ENCODE data around the gene ZSCAN25. TPM values are rescaled to one million over a fixed set of nuclear protein-coding genes. Genes with fewer than 3 reads are reported as not detected.
A peak's percentile ranks its signal among the peaks of the same experiment; 100 is the strongest.

The ZSCAN25 gene
- total and polyA plus RNA-seq, 2 of the 13 experiments (the other 11 are each of a cell fraction or from before 2014, with no cell fraction given), result 12.1 to 16.8 TPM

- TF ChIP-seq NR2F1 (CRISPR knock-in tag; IDR thresholded peaks at IDR 0.05) (peak in 1 of 2 experiments; percentile 31; a peak in 2 of 4 replicates), NR2F2 (IDR thresholded peaks at IDR 0.05; ENCODE audit: borderline replicate concordance, low read depth) (peak; percentile 42; the same call in 1 of the 2 replicates), ZMYM3 (CRISPR knock-in tag; IDR thresholded peaks at IDR 0.05) (peak; percentile 95), ZSCAN12 (CRISPR knock-in tag; IDR thresholded peaks at IDR 0.05) (no peak; the same call in 1 of the 2 replicates), EZH2 (conservative IDR thresholded peaks at IDR 0.05; ENCODE audit: low read depth, low read length) (no peak), AHR (CRISPR knock-in tag; IDR thresholded peaks at IDR 0.05) (peak; percentile 80; the same call in 1 of the 2 replicates), POGZ (CRISPR knock-in tag; IDR thresholded peaks at IDR 0.05) (peak; percentile 94), REST (IDR thresholded peaks at IDR 0.05; ENCODE audit: borderline replicate concordance in 1 of 2, low read depth in 1 of 2, low read length in 2 of 2) (peak in 1 of 2 experiments; percentile 57; a peak in 1 of 4 replicates), ZNF598 (CRISPR knock-in tag; IDR thresholded peaks at IDR 0.05; ENCODE audit: borderline replicate concordance) (peak; percentile 99), SP4 (CRISPR knock-in tag; IDR thresholded peaks at IDR 0.05) (peak; percentile 47; the same call in 1 of the 2 replicates), GATA4 (IDR thresholded peaks at IDR 0.05; ENCODE audit: borderline replicate concordance, low read depth) (no peak), ZNF101 (CRISPR knock-in tag; IDR thresholded peaks at IDR 0.05; ENCODE audit: borderline replicate concordance, low read depth) (0 out of 2 replicates have a peak, but pooled peaks have one; percentile 47), KLF6 (CRISPR knock-in tag; IDR thresholded peaks at IDR 0.05) (peak; percentile 50; the same call in 1 of the 2 replicates), HMGXB3 (CRISPR knock-in tag; IDR thresholded peaks at IDR 0.05; ENCODE audit: borderline replicate concordance) (peak; percentile 49; the same call in 1 of the 2 replicates), SRSF4 (IDR thresholded peaks at IDR 0.05; ENCODE audit: low read depth, low read length, poor library complexity, severe bottlenecking) (no peak), SIN3B (IDR thresholded peaks at IDR 0.05; ENCODE audit: low read length) (peak; percentile 77), SYNCRIP (IDR thresholded peaks at IDR 0.05; ENCODE audit: insufficient read depth, low read depth, low read length) (no peak), ZBTB8A (CRISPR knock-in tag; IDR thresholded peaks at IDR 0.05; ENCODE audit: borderline replicate concordance, low read depth) (no peak)
- TF ChIP-seq, protein P1, sequence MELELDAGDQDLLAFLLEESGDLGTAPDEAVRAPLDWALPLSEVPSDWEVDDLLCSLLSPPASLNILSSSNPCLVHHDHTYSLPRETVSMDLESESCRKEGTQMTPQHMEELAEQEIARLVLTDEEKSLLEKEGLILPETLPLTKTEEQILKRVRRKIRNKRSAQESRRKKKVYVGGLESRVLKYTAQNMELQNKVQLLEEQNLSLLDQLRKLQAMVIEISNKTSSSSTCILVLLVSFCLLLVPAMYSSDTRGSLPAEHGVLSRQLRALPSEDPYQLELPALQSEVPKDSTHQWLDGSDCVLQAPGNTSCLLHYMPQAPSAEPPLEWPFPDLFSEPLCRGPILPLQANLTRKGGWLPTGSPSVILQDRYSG (CRISPR knock-in tag; IDR thresholded peaks at IDR 0.05), result 0 out of 2 replicates have a peak, but pooled peaks have one; percentile 84
Observed at GRCh38 chr7:99616359-99617191, at the start of gene ZSCAN25 (continued).

All from HepG2 (cell line).